Measurements from ENCODE around the gene CCDC14.
"Not testable (repeated sequence)": the region's sequence is repeated elsewhere in the genome, so short reads cannot be mapped to it uniquely, and the experiment has no call there.

The CCDC14 gene

GRCh38 chr3:123899300-123899865 lies 61.6 kb downstream of the CCDC14 start:
- DNase-seq, result no peak

DNA sequence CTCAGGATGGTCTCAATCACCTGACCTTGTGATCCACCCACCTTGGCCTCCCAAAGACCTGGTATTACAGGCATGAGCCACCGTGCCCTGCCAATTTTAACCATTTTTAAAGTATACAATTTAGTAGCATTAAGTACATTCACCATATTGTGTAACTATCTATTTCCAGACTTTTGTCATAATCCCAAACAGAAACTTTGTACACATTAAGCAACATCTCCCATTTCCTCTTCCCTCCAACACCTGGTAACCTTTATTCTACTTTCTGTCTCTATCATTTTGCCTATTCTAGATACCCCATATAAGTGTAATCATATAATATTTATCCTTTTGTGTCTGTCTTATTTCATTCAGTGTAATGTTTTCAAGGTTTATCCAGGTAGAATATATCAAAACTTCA lies 68.0 kb downstream of the CCDC14 start:
- DNase-seq, result no peak

DNA sequence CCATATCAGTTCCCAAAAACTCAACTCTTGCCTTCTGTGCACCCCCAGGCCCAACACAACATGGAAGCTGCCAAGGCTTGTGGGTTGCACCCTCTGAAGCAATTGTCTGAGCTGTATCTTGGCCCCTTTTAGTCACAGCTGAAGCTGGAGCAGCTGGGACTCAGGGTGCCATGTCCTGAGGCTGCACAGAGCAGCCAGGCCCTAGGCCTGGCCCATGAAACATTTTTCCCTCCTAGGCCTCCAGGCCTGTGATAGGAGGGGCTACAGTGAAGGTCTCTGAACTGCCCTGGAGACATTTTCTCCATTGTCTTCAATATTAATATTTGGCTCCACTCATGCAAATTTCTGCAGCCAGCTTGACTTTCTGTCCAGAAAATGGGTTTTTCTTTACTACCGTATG lies 68.8 kb downstream of the CCDC14 start:
- DNase-seq, result no peak

- not testable (repeated sequence) for DNase-seq
Measured at GRCh38 chr3:123890991-123891390, 70.0 kb downstream of the CCDC14 start.

- not testable (repeated sequence) for DNase-seq
Measured at GRCh38 chr3:123890162-123890561, 70.9 kb downstream of the CCDC14 start.

DNA sequence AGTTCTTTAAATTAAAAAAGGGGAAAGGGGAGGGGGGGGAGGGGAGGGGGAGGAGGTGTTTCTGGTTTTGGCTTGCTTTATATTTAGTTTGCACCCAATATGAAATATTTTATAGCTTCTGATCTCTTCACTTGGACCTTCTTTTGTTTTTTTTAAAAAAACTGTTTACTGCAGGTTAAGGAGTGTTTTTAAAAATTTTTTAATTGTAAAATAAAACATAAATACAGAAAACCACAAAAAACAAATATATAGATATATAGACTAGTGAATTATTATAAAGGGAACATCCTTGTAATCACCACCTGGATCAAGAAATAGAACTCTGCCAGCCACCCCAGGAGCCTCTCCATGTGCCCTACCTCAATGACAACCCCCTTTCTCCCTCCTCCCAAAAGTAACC lies 76.0 kb downstream of the CCDC14 start:
- DNase-seq, result no peak

GRCh38 chr3:123884203-123884831 lies 76.7 kb downstream of the CCDC14 start, which contains the start of gene MYLK:
TSS of gene MYLK (minus strand) at chr3:123884332. CDS start at chr3:123793841, 90,491 bp downstream.
- peak; percentile 78 for DNase-seq

DNA sequence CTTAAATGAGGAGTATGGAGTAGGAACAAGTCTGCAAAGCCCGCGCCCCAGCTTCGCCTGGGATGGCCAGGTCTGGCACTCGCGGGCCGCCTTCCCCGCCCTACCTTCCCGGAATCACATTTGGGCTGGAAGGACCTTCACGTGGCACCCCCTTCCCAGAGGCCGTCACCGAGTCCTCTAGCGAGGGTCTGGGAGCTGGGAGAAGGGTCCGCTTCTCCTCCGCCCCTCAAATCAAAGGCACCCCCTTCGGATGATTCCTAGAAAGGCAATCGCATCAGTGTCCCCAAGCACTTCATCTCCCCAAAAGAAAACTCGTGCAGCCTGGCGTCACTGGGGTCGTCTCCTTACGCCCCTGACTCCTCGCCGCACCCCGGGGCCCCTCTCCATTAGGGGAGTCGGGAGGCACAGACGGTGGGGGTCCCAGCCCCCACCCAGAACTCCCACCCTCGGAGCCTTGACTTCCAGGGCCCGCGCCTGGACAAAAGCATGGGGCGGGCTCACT lies 77.3 kb downstream of the CCDC14 start:
- no peak for DNase-seq

- DNase-seq, result no peak
Measured at GRCh38 chr3:123883111-123883510, 77.9 kb downstream of the CCDC14 start.

DNA sequence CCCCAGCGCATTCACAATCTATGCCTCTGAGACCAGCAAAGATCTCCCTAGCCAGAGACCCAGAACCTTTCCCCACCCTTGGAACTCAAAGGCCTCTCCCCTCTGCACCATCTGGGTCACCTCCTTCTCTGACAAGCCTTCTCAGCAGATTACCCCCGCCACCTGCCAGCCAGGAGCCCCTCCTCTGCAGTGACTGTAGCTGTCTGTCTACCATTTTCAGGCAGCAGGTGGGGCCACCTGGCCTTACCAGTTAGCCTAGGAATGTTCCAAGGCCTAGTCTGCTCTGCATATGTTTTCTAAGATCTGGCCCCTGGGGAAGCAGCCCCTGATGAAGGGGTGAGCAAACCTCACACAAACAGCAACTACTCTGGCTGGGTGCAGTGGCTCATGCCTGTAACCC lies 79.3 kb downstream of the CCDC14 start:
- no peak for DNase-seq

GRCh38 chr3:123880998-123881561 lies 79.9 kb downstream of the CCDC14 start:
- peak; percentile 32 for DNase-seq

- no peak for DNase-seq
Measured at GRCh38 chr3:123878807-123879206, 82.2 kb downstream of the CCDC14 start.

DNA sequence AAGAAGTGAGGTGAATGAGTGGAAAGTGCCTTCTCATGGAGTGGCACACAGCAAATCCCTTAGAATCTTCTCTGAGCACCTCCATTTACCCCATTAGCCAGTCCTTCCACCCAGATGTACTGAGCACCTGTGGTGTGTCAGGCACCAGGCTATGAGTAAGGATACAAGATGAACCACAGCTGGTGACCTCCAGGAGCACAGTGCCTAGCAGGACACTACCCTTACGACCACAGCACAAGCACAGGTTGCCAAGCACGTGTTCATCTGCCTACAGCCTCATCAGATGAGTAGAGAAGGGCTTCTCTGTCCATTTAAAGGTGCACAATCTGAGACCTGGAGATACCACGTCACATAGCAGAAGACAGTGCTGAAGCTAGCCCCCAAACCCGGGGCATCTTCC lies 83.1 kb downstream of the CCDC14 start:
- DNase-seq, result no peak

GRCh38 chr3:123877466-123877865 lies 83.6 kb downstream of the CCDC14 start:
- DNase-seq, result no peak

DNA sequence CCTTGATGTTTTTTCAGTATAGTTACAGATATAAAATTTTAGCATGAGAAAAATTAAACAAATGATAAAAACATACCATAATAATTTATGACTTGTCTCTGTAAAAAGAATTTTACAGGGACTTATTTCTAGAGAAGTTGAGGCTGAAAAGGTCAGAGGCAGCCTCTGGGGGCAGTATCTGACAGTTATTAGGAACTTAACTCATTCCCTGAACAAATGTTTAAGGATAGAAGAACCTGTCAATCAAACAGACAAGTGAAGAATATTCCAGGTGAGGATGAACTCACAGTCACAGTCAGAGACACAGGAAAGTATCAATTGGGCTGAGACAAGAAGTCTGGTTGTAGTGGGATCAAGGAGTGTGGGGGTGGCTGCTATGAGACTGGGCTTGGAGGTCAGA lies 84.2 kb downstream of the CCDC14 start:
- DNase-seq, result no peak

- no peak for DNase-seq
Measured at GRCh38 chr3:123872621-123873020, 88.4 kb downstream of the CCDC14 start.

GRCh38 chr3:123871946-123872345 lies 89.1 kb downstream of the CCDC14 start:
- no peak for DNase-seq

GRCh38 chr3:123870033-123870432 lies 91.0 kb downstream of the CCDC14 start:
- DNase-seq, result no peak

GRCh38 chr3:123869165-123869564 lies 91.9 kb downstream of the CCDC14 start:
- DNase-seq, result no peak

GRCh38 chr3:123864706-123865105 lies 96.3 kb downstream of the CCDC14 start:
- DNase-seq, result no peak
